GM19025 (cell line): Measurements from ENCODE around the gene HOXA6.

Experiments used
- ATAC-seq: cut with Tn5 transposase; IDR thresholded peaks from one replicate; pipeline ENCODE4 v1.9.1; 2021; ENCODE audit warnings: mild to moderate bottlenecking, low read depth, moderate library complexity; ENCODE audit not compliant: unreplicated experiment

HOXA6 gene

GRCh38 chr7:27126596-27127327 lies 20.8 kb downstream of the HOXA6 start:
- no peak for ATAC-seq

- no peak for ATAC-seq
Observed at GRCh38 chr7:27125986-27126394, 21.6 kb downstream of the HOXA6 start.

DNA sequence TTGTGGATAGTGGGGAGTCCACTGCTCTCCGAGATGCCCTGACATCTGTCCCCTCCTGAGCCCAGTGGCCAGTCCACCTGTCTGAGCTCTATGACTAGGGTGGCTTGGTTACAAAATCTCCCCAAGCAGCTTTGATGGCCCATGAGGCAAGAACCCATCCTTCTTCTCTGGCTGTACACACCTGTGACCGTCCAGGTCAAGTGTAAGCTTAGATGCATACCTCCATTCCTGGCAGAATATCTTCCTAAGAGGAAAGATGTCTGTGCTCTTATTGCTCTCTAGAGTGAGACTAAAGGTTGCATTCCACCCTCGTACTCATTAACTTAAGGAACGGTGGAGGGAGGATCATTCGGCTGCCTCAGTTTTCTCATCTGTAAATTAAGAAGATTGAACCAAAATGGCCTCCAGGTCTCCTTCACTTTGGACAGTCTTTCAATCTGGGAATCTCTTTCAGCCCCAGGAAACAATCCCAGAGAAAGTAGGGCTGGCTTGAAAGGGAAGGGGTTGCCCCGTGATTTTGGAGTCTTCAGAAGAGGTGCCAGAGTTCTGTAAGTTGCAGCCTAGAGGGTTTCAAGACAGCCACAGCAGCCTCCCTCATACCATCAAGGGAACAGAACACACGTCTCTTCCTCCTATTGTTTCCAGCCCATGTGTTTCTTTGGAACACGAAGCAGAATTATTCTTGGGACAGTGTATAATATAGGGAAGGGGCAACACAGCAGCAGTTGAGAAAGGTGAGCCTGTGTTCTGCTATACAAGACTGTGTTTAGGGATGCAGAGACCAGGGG lies 22.5 kb downstream of the HOXA6 start:
- no peak for ATAC-seq

DNA sequence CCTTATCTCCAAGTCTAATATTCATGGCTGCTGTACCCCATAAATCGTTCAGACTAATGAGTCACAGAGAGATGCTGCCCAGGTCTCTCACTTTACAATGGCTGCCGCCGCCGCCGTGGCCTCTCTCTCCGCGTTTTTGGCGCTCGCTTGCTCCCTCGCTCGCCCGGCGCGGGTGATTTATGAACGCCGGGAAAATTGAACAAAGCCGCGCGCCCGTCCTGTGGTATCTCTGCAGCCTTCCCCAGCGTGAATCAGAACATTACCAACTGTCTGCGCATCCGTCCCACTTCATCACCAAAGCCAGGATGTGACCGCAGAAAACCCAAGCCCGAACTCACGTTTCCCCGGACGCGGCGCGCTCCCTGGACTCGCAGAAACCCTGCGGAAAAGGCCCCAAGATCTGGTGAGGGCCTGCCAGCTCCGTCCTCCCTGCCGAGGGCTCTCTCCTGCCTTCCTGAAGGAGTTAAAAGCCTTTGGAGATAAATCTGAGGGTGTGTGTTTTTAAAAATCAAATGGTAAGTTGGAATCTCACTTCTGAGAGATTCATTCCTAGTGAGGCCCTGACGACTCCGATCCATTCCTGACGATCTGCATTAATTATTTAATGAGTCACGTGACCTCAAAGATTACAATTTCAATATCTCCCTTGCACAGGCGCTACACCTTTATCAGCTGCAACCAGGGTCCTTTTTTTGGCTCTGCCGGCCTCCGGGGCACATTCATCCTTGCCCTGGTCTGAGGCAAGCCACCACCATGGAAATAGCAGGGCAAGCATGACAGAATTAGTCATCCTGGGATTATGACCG lies 23.3 kb downstream of the HOXA6 start:
- ATAC-seq: no peak

- ATAC-seq: no peak
Observed at GRCh38 chr7:27123477-27124053, 24.0 kb downstream of the HOXA6 start.

DNA sequence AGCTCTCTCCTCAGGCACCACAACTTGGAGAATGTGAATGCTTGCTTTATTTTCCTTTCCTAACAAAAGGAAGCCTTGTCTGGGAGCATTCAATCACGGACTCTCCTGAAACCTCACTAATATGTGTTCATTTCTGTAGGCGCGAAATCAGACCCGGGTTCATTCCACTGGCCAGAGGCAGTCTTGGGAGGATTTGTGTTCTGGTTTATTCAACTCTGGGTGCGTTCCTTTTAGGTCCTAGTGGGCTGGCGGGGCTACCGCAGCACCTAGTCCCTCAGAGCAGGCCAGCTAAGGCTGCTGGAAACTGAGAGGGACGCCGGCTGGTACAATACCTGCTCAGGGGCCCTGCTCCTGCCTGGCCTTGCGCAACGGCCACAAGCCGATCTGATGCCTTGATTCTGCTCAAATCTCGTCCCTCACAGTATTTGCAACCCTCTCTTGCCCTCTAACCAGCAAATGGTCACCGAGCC lies 24.5 kb downstream of the HOXA6 start:
- no peak for ATAC-seq

- no peak for ATAC-seq
Observed at GRCh38 chr7:27122077-27122910, 25.3 kb downstream of the HOXA6 start.

DNA sequence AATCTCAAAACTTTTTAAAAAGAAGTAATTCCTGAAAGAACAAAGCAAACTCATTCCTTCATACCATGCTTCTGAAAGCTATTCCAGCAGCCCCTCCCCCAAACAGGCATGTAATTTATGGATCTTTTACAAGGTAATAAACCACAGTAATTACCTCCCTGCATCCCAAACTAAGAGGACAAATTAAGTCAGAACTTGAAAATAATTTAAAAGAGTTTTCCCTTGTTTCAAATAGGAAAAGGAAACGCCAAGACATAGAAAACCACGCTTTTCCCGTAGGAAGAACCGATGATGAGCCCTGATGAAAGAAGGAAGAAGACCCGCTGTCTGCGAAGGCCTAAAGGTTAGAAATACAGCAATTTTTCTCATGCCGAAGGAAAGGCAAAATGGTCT lies 25.9 kb downstream of the HOXA6 start:
- no peak for ATAC-seq

DNA sequence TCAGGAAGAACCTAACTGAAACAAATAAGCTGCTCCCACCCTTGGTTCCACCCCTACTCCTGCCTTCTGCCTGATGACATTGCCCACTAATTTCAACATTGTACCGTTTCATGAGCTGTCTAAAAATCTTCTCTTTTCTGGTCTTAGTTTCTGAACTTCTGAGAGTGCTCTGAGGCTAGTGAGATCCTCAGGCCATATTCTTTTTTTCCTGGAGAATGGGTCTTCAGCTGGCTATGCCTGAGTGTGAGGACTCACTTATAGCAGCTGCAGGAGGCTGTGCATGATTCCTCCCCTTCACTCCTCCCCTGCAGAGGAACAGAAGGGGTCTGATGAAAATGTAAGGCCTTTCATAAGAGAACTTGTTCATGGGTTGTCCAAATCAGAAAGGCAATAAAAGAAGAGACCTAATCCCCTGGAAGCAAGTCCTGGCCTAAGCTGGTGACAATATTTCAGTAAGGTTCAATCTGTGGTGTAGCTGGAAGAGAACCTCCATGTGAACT lies 28.1 kb downstream of the HOXA6 start:
- no peak for ATAC-seq

GRCh38 chr7:27118580-27118979 lies 29.0 kb downstream of the HOXA6 start:
- no peak for ATAC-seq

- no peak for ATAC-seq
Observed at GRCh38 chr7:27117887-27118491, 29.6 kb downstream of the HOXA6 start.

DNA sequence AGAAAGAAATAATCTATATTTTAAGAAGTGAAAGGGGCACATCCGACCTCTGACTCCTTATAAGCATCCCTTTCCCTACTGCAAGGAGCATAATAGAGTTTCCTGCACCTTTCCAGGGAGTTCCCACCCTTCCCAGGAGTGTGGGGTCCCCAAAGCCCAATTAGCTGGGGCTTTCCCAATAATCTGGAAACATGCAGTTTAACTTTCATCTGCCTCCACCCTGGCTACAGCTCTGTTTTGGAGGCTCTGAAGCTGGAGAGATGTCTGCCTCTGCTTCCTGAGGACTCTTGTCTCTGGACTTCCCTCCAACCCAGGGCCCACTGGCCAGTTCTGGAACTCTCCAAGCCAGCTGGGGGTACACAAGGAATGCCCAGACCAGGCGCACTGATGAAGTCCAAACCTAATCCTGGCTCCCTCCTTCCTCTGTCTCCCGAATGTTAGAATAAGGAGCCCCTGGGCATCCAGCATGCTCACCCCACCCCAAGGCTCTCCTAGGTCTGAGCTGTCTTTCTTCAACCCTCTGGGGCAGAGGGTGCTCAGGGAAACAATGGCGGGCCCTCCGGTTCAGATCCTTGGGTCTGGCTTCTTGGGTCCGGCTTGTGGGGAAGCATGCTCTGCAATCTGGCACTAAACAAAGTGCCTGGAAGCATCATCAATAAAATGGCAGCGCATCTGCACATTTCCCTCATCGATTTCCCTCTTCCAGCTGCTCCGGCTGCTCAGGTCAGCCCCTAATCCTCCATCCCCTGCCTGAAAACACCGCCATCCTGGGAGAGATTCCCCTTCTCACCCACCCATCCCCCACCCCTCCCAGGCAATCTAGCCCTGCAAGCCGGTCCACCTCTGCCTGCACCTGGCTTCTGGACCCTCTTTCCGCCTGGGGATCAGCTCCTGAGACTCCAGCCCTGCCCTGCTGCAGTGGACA lies 30.4 kb downstream of the HOXA6 start:
- no peak for ATAC-seq

DNA sequence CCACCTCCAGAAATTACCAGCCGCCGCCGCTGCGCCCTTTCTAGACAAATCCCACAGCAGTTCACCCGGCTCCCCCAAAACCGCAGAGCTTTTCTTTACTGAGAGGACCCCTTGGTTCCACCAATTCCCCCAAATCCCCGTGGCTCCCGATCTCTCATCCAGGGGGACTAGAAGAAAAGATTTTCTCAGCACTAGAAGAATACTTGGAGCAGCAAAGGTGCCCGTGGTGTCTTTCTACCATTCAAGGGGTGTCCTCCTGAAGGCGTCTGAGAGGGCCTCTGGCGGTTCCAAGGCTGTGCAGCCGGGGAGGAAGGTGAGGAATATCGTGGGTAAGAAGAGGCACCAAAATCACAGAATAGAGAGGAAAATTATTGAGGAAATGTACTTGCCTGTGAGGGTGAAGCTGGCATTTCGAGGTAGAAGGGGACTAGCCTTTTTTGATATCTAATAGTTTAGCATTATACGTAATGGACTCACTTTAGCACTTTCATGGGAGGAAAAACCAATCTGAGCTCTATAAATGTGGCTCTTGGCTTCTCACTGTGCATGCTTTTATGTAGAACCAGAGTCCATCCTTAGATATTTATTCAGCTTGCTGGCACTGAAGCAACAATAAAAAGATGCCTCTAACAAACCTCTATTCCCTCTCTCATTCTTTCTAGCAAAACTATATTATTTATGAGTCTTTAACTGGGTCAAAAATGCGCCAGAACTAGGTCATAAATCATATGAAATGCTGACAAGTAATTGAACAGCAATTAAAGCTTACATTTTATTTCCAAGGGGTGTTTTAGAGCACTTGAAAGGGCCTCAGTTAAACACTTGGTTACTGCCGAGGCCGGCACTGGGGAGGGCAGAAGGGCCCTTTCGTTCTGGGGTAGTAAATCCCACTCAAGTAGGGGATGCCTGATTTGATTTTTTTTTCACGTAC lies 31.3 kb downstream of the HOXA6 start:
- no peak for ATAC-seq

DNA sequence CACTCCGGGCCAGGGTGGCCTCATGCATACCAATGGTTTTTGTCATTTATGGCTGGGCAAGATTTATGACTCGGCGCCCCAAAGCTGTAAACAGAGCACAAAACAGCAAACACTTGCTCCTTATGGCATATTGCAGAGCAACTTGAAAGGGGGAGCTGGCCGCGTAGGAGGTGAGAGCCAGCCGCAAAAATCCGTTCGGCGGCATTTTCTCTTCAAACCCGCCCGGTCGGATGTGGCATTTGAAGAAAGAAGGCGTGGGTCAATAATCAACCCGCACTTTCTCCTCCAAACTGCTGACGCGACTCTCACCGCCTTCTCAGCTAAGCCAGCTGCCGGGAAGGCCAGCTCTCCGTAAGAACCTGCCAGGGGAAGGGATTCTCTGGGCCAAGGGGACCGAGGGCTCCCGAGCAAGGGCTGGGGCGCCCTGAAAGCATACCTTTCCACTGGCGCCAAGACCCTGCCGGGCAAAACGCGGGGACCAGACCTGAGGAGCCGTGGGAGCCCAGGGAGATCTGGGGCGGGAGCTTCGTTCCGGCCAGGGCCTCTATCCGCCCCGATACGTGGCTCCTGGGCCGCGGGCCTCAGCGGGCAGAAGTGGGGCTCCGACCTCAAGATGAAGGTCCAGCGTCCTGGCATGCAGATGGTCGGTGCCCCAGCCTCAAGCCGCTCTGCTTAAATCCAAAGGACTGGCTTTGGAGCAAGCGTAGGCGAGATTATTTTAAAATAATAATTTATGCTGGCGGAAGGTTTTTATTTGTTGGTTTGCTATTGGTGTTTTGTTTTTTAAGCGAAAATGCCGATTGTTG lies 32.1 kb downstream of the HOXA6 start:
- ATAC-seq: no peak

- ATAC-seq: no peak
Observed at GRCh38 chr7:27114881-27115220, 32.7 kb downstream of the HOXA6 start.

DNA sequence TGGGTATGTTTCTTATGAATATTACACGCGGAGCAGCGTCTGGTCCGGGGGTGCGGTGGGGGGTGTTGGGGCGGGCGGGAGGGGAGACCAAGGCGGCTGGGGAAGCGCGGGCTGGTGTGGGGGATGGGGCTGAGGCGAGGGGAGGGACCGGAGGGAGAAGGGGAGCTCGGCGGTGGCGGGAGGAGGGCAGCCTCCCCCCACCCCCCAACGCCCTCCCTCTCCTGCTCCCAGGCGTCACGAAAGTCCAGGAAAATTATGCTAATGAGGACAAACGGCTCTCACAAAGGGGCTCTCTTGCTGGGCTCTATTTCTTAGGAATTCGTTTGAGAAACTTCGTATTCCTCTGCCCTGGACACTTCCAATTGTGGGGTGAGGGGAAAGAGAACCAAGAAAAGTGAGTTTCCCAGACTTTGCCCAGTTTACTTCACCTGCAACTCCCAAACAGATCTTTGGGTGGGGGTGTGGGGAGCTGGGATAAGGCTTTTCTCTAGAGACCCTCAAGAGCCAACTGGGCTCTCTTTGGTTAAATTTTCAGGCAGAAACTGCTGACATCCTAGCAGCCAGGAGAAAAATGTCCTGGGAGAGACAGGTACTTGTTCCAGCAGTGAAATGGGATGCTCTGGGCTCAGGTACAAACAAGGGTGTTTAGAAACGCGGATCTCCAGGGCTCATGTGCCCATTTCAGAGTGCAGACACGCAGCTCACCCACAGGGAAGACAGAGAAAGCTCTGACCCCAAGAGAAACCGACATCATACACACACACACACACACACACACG lies 33.4 kb downstream of the HOXA6 start:
- ATAC-seq: no peak
